GM12872 (cell line): ENCODE measurements around the gene EPHB1.

Source experiments
- CTCF ChIP-seq: IDR thresholded peaks from 3 replicates; pipeline ENCODE4 v1.5.1; 2011; ENCODE audit warnings: low read depth, mild to moderate bottlenecking, low read length, moderate library complexity; ENCODE audit not compliant: insufficient read depth

Gene EPHB1

DNA sequence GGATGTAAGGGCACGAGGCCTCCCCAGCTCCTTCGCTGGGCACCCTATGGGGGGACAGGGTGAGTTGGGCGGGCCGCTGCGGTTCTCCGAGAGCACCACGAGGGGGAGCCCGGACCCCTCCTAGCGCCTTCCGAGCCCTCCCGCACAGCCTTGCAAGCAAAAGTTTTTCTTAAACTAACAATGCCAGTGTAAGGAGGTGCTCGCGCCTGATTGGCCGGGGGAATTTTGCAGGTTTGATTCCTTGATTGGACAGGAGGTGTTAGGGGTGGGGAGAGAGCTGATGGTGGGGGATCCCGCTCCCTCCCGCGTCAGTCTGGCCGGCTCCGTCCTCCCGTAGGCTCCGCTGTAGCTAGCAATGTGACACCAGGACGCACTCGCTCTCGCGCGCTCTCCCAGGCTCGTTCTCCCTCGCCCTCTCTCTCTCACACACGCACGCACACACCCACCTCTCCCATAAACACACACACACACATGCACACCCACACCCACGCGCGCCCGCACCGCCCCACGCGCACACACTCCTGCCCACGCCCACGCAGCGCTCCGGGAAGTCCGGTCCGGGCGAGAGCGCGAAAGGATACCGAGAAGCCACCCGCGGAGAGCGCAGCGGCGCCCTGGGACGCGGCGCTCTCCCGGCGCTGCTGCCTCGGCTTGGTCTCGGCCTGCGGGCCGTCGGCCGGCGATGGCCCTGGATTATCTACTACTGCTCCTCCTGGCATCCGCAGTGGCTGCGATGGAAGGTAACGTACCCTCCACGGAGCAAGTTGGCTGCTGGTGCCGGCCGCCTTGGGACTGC is at the start of gene EPHB1:
TSS of gene EPHB1 (plus strand) at position 311 of the 796 bp plus-strand sequence.
- peak; percentile 93 for TF ChIP-seq CTCF

- TF ChIP-seq CTCF: no peak
Observed at GRCh38 chr3:134748698-134749097, 46.4 kb upstream of the EPHB1 start.

DNA sequence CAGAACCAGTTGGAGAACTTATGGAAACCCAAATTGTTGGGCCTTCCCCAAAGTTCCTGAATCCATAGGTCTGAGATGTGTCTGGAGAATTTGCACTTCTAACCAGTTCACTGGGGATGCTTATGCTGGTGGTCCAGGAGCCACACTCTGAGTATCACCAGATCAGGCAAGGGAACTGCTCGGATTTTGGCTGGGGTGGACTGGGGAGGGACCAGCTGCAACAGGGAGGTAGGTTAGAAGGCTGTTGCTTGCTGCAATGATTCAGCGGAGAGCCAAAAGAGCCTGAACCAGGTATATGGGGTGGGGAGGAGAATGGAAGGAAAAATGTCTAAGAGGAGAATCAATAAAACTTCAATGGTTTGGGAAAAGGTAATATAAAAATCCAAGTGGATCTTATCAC is 45.9 kb upstream of the EPHB1 start:
- TF ChIP-seq CTCF: no peak

DNA sequence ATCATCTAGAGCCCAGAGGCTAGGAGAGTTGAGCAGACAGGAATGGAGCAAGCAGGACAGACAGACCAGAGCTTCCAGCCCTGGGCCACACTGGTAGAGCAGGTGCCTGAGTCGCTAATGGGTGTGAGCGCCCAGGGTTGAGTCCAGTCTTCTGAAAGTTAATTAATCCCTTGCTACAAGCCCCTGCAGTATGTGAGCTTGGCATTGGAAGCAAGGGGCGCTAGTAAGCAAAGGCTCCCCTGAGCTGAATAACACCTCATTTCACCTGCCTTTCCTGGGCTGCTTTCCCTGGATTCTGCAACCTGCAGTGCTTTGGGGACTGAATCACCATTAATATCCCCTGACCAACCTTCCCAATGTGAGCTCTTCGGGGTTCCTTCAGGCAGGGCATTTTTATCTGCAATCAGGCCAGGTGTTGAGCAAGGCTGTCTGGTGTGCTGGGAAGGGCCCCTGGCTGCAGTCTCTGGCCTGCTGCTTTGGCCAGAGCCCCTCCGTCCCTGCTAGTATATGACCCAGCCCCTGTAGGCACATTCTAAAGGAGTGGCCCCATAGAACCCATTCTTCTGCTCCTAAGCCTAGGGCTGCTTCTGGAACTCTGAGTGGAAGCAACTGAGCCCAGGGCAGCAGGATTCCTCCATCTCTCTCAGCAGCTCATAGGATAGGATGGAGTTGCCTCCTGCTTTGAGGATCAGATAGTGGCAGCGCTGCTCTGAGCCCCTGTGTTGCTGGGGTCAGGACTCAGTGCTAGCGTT is 45.1 kb upstream of the EPHB1 start:
- no peak for TF ChIP-seq CTCF

- TF ChIP-seq CTCF: no peak
Observed at GRCh38 chr3:134751831-134752230, 43.2 kb upstream of the EPHB1 start.

- TF ChIP-seq CTCF: no peak
Observed at GRCh38 chr3:134752761-134753461, 42.1 kb upstream of the EPHB1 start.
